ENCODE measurements around the gene CEP68.
"Not testable (repeated sequence)": the region's sequence is repeated elsewhere in the genome, so short reads cannot be mapped to it uniquely, and the experiment has no call there.

The CEP68 gene, protein sequence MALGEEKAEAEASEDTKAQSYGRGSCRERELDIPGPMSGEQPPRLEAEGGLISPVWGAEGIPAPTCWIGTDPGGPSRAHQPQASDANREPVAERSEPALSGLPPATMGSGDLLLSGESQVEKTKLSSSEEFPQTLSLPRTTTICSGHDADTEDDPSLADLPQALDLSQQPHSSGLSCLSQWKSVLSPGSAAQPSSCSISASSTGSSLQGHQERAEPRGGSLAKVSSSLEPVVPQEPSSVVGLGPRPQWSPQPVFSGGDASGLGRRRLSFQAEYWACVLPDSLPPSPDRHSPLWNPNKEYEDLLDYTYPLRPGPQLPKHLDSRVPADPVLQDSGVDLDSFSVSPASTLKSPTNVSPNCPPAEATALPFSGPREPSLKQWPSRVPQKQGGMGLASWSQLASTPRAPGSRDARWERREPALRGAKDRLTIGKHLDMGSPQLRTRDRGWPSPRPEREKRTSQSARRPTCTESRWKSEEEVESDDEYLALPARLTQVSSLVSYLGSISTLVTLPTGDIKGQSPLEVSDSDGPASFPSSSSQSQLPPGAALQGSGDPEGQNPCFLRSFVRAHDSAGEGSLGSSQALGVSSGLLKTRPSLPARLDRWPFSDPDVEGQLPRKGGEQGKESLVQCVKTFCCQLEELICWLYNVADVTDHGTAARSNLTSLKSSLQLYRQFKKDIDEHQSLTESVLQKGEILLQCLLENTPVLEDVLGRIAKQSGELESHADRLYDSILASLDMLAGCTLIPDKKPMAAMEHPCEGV

DNA sequence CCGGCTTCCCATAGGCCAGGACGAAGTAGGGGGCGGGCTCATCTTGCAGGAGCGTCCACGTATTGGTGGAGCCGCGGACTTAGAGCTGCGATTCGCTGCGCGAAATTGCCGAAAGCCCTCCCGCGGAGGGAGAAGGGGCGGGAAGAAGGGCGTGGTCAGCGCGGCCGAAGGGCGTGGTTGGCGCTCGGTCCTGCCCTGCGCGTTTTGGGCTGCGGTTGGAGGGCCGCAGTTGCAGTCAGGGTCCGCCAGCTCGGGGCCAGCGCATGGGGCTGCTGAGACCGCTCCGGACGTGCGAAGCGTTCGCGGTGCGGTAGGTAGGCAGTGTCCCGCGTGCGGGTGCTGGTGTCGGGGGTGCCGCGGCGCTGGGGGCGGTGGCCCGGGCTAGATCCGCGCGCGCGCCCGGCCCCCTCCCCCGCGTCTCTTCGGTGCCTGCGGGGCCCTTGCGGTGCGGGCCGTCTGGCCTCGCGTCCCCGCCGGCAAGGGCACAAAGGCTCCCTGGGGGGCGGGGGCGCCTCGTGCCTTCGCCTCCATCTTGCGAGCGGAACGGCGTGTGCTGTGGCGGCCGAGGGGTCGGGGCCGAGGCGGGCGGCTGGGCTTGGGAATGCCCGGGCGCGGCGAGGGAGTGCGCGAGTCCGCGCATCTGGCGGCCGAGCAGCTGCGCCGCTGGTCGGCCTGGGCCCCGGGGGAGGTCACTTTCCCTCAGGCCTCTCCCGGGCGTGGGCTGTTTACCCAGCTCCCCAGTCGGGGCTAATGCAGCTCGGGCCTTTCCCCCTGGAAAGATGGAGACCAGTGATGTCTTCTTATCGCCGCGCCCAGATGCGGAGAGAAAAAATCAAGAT is at the start of gene CEP68:
CEP68 (plus strand) TSS at position 202 of the 839 bp plus-strand sequence. CDS start 13,029 bp downstream, outside the sequence.
- peak; percentile 99 for DNase-seq

DNA sequence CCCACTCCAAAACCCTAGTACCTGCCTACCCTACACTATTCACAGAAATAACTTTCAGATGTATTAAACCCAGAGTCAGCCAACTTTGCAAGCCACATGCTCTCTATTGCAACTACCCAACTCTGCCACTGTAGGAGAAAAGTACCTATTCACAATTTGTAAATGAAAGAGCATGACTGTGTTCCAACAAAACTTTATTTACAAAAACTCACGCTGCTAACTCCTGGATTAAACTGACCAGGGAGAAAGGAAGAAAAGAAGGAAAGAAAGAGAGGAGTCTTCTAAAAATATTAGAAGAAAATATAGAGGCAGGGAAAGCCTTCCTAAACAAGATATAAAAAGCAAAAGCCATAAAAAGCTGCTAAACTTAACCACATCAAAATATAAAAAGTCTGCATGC is 42.4 kb upstream of the CEP68 start:
- DNase-seq = no peak

DNA sequence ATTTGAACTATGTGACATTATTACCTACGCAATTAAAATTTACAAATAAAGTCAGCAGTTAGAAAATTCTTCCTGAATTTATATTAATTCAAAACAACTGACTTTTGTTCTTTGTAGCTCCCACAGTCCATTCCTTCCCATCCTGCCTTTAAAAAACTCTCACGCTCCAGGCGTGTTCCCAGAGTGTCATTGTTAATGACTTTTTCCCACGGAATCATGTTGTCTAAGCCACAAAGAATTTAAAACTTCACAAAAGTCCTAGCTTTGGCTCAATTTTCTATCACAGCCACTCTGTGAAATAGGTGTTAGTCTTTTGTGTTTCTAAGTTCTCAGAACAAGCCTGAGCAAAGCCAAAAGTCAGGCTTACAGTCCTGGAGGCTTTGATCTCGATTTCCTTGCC is 40.5 kb upstream of the CEP68 start:
- DNase-seq = no peak

DNA sequence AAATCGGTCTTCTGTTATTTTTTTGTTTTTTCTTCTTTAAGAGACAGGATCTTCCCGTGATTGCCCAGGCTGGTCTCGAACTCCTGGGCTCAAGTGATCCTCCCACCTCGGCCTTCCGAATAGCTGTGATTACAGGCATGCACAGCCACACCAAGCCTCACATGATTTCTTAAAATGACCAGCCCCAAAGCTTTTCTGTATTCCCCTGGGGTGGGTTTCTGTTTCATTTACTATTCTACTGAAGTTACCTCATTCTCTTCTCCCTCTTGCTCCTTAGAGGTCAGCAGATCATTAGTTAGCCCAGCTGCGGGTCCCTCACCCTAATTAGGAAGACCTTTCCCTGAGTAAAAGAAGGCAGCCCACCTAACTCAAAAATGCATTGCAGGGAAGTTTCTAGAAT is 39.4 kb upstream of the CEP68 start:
- no peak for DNase-seq

DNA sequence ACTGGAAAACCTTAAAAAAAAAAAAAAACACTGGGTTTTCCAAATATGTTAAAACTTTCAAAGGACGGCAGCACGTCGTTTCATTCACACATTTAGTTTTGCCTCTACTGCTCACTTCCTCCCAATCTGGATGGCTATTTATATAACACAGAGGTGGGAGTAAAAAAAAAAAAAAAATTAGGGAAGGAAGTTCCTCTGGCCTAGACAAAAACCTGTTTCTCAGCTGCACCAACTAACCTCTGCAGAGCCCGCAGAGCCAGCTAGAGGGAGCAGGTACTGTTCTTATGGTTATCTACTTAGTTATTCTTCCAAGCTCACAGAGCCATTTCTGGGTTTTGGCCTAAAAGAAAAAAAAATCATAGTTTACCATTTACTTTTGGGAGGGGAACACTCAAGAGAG is 38.9 kb upstream of the CEP68 start:
- DNase-seq = no peak

DNA sequence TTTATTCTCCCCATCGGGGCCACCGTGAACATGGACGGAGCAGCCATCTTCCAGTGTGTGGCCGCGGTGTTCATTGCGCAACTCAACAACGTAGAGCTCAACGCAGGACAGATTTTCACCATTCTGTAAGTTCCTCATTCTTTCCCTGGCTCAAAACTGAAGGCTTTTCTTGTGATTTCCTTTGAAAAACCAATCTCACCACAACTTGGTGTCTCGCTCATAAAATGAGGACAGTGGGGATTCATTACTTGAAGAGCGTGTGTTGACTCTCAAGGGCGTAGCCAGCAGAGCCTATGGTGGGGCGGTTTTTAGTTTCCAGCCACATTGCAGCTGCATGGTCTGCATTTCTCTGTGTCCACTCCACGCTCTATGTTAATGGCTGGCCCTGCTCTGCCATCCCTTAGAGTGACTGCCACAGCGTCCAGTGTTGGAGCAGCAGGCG is 38.1 kb upstream of the CEP68 start:
- DNase-seq = no peak

DNA sequence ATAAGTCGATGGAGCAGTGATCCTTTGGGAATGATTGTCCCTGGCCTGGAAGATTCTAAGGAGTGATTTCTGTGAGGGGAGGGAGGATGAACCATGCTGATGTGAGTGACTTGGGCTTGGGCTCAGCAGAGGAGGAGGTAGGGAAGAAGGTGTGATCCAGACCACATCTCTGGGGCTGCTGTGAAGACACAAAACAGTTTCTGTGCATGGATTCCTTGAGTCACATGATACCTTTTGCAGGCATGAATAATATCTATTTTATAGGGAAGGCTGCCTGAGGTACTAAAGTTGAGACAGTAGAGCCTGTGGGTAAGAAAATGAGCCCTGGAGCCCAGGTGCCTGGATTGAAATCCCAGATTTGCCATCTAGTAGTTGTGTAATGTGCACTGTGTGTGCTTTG is 37.2 kb upstream of the CEP68 start:
- no peak for DNase-seq

DNA sequence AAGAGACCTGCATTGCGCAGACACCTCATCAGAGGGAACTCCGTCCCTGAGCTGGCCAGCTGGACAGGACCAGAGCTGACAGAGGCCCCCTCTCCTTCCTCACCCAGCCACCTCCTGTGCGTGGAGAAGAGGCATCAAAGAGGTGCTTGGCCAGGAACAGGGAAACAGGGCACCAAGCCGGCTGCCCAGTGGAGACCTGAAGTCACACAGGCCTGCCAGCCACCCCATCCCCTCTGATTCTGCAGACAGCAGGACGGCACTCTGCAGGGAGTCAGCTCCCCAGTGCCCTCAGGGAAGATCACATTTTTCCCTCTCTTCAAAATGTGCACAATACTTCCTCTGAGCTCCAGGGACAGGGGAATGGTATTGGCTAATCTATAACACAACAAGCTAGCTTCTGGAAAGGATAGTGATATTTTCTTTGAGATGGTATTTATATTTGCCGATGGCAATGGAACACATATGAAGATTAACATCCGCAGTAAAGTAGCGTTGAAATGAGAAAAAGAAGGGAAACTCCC is 36.5 kb upstream of the CEP68 start:
- DNase-seq = no peak

DNA sequence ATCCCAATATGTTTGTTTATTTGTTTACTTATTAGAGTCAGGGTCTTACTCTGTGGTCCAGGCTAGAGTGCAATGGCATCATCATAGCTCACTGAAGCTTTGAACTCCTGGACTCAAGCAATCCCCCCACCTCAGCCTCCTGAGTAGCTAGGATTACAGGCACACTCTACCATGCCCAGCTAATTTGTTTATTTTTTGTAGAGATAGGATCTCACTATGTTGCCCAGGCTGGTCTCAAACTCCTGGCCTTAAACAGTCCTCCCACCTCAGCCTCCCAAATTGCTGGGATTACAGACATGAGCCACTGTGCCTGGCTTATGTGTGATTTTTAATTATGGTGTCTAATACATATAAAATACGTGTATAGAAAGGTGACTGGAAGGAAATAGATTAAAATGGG is 36.0 kb upstream of the CEP68 start:
- not testable (repeated sequence) for DNase-seq

DNA sequence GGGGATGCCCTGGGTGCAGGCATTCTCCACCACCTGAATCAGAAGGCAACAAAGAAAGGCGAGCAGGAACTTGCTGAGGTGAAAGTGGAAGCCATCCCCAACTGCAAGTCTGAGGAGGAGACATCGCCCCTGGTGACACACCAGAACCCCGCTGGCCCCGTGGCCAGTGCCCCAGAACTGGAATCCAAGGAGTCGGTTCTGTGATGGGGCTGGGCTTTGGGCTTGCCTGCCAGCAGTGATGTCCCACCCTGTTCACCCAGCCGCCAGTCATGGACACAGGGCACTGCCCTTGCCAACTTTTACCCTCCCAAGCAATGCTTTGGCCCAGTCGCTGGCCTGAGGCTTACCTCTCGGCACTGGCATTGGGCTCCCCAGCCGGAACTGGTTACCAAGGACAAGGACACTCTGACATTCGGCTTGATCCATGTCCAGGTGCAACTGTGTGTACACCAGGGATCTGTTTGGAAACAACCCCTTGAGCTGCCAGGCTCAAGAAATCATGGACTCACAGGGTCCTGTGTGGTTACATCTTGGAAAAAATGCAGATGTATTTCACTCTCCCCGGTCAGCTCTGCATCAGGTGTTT is 35.2 kb upstream of the CEP68 start:
- no peak for DNase-seq

DNA sequence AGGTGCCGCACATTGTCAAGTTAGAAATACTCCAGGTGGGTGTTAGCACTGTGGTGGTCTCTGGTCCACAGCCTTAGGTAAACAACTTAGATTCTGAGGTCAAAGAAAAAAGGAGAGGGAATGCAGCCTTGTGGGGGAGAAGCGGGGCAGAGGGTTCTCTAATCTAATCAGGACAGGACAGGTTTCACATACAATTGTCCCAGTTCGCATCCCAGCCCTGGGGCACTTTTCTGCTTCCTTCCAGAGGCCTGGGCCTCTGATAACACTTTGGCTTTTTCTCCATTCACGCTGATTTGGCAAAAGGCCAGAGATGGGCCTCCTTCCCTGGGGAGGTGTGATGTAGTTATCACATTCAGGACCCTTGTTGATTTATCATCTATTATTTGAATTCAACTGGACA is 34.5 kb upstream of the CEP68 start:
- no peak for DNase-seq

DNA sequence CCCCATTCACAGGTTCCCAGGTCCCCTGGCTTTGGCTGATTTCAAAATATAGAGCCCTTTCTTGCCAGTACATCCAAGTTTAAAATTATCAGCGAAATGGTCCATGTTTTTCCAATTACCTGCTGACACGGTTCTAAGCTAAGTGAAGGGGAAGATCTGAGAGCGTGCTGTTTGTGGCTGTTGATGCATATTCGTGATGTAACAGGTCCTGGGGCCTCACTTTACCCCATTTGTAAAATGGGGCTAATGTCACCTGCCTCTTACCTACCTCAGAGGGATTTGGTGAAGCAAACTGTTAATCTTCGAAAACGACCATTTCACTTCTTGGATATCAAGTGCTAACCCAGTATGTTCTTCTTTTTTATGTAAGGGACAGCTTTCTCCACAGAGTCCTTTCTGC is 34.0 kb upstream of the CEP68 start:
- no peak for DNase-seq

DNA sequence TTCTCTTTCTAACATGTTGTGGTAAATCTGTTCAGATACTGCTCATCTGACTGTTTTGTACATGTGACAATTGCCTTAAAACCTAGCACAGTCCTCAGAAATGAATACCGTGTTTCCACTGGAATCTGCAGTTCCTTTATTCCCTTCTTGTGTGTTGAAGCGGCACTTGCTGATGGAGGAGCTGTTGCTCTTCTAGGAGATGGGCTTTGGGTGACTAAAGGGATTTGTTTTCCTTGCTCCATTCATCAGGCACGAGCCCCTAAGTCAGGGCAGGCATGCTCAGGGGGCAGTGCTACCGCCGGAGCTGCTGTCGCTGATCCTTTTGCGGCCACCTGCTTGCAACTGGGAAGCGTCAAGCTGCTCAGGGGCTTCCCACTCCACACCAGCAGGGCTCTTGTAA is 32.5 kb upstream of the CEP68 start:
- DNase-seq = no peak

DNA sequence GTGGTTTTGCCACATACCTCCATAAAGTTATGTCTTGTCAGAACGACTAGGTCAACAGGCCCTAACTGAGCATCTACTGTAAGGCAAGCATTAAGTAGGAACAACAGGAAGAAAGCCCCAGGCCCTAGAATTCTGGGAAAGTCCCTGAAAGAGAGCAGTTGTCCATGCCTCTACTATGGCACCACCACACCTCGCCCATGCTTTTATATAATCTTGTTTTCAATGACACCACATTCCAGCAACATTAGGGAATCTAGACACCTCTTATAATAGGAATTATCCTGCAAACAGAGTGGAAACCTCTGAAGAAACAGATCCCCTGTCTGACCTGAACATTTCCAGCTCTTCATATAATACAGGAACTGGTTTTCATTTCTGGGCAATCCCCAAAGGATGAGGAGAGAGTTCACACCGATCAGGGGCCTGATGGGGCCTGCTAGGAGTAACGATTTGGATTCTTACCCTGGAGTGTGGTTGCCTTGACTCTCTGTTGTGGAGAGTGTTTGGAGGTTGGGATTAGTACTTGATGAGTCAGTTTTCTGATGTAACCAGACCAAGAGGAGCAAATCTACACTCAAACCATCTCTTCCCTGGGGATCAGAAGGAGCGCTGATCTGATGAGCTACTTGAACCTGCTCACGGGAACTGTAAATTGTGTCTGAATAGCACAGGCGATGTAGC is 31.9 kb upstream of the CEP68 start:
- no peak for DNase-seq

DNA sequence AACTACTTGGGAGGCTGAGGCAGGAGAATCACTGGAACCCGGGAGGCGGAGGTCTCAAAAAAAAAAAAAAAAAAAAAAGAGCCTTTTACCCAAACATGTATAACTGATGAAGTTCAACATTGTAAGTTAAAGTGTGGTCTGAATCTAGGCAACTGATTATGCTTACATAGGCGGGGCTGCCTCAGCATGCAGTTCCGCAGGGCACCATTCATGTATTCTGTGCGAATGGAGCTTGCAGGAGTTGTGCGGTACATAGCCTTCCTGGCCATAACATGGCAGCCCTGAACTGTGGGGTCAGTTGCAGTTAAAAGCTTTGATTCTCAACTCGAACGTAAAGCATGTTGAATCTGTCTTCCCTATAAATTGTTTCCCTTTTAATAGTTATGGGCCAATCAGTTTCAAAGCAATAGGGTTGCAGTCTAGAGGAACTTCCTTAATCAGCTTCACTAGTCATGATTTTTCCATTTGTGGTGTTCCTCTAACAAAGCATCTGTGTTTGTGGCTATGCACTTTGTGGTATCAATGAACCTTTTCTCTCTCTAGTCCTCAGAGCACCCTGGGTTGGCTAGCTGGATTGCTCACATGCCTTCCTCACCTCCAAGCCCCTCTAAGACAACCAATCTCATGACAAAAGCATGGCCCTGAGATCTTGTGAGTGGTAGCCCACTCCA is 30.6 kb upstream of the CEP68 start:
- no peak for DNase-seq

DNA sequence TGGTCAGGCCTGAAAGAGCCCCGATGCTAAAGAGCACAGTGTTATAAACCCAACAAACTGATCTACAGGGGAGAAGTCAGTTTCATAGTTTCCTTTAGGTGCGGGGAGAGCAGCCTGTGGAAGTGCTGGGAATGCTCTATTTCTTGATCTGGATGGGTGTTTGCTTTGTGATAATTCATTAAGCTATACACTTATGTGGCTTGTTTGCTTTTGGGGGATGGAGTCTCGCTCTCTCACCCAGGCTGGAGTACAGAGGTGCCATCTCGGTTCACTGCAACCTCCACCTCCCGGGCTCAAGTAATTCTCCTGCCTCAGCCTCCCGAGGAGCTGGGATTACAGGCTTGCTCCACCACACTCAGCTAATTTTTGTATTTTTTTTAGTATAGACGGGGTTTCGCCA is 30.1 kb upstream of the CEP68 start:
- DNase-seq = no peak

DNA sequence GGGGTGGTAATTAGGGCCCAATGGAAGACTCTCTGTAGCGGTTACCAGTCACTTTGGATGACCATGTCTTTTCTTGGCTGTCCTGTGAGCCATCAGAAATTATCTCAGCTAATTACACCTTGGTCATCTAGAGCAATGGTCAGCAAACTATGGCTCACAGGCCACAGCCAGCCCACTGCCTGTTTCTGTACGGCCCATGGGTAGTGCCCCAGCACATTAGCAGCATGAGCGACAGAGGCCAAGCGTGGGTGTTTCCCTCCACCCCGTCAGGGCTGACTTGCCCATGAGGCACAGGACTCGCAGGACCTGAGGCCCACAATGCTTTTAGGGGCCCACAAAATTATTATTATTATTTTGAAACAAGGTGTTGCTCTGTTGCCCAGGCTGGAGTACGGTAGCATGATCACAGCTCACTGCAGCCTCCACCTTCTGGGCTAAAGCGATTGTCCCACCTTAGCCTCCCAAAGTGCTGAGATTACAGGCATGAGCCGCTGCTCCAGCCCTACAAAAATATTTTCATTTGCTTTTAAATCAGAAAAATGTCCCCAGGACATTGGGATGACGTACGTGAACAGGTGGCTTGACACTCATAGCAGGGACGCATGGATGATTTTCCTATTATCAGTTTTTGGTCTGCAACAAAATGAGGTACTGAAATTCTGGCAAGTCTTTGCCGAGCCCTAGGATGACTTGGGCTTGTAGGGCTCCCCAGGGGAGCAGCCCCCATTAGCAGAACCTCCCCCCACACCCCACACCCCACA is 29.3 kb upstream of the CEP68 start:
- DNase-seq = no peak

DNA sequence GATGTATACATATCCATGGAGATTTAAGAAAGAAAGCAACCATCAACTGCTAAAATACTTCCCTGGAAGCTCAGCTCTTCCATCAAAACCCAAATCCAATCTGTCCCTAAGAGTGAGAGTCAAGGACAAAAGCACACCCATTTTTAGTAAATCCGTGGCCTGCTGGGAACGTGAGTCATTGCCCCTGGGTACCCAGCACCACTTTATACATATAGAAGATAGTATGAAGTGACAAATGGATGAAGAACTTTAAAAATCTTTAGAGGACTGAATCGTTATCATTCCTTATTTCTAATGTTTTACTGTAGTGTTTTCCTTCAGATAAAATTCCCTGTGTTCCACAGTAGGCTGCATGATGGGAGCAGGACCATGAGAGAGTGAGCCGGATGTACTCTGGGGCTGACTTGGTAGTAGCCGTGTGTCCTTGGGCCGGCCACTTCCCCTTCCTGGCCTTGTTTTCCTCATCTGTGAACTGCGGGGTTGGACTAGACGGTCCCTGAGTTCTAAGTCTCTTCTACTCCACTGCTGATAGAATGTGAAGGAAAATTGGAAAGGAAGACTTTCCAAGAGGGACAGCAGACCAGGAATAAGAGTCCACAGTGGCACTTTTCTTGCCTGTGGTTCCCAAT is 28.5 kb upstream of the CEP68 start:
- DNase-seq = no peak

DNA sequence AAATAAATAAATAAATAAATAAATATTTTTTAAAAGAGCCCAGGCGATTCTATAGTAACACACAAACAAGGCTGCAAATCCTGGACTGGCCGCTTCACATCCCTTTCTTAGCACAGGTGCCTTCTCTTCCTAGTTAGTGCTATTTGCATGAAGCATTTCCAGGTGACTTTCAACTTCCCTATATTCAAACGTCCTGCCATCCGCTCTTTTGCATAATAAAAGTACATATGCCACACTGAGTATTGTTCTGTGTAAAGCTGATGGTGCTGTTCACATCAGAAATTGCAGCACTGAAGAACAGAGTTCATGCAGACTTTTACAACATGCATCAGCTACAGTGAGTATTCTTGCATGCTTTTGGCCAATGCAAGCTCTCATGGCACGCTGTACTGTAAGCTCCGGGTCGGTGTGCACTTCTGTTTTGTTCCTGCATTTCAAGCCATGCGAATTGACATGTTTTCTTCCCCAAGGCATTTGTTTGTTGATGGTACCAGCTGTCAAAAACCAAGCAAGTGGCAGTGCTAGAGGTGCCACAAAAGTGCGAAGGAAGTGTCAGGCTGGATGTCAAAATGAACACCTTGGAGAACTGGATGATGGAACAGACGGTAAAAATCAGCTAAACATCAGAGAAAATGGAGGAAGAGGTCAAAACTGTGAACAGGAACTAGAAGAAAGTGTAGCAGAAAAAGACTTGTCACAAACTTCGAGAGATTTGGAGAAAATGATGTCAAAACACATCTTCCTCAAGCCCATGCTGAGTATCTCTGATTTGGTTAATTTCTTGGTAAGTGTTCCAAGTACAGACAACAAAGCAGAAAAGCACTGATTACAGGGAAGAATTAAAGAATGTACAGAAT is 25.5 kb upstream of the CEP68 start:
- no peak for DNase-seq
